ENCODE measurements around the gene PLCD1.
"Not testable (repeated sequence)": the region's sequence is repeated elsewhere in the genome, so short reads cannot be mapped to it uniquely, and the experiment has no call there.

The PLCD1 gene

GRCh38 chr3:38049358-38050126, 20.1 kb upstream of the PLCD1 start:
- DNase-seq (ENCODE audit: low read depth in 1 of 2, low spot score in 1 of 2) = no peak
- TF ChIP-seq JUND (IDR thresholded peaks at IDR 0.05; ENCODE audit: low read depth) = no peak
- in situ Hi-C loops (cut with HindIII; ENCODE audit: low pct_unique_long_range_greater_than_20kb, low sequenced_read_pairs) = no loop called here

GRCh38 chr3:38047896-38048295, 18.5 kb upstream of the PLCD1 start:
- DNase-seq (ENCODE audit: low read depth in 1 of 2, low spot score in 1 of 2) = no peak
- no peak for TF ChIP-seq JUND (IDR thresholded peaks at IDR 0.05; ENCODE audit: low read depth)
- in situ Hi-C loops (cut with HindIII; ENCODE audit: low pct_unique_long_range_greater_than_20kb, low sequenced_read_pairs) = no loop called here

- in situ Hi-C loops (cut with HindIII; ENCODE audit: low pct_unique_long_range_greater_than_20kb, low sequenced_read_pairs) = no loop called here
- no peak for DNase-seq (ENCODE audit: low read depth in 1 of 2, low spot score in 1 of 2)
- TF ChIP-seq JUND (IDR thresholded peaks at IDR 0.05; ENCODE audit: low read depth) = no peak
Observed at GRCh38 chr3:38046821-38047220, 17.4 kb upstream of the PLCD1 start.

GRCh38 chr3:38046027-38046426, 16.6 kb upstream of the PLCD1 start:
- DNase-seq (ENCODE audit: low read depth in 1 of 2, low spot score in 1 of 2) = no peak
- TF ChIP-seq JUND (IDR thresholded peaks at IDR 0.05; ENCODE audit: low read depth) = no peak
- in situ Hi-C loops (cut with HindIII; ENCODE audit: low pct_unique_long_range_greater_than_20kb, low sequenced_read_pairs) = no loop called here

DNA sequence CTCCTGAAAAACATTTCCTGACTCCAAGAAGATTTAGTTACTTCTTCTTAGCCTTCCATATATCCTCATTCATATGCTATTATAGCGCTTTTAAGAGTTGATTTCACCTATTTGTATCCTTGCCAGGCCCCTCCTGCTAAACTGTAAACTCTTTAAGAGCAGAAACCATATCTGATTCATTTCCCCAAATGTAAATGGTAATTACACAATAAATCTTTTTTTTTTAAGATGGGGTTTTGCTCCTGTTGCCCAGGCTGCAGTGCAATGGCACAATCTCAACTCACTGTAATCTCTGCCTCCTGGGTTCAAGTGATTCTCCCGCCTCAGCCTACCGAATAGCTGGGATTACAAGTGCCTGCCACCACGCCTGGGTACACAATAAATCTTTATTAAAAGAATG, 14.0 kb upstream of the PLCD1 start:
- no peak for TF ChIP-seq JUND (IDR thresholded peaks at IDR 0.05; ENCODE audit: low read depth)
- no peak for DNase-seq (ENCODE audit: low read depth in 1 of 2, low spot score in 1 of 2)
- in situ Hi-C loops (cut with HindIII; ENCODE audit: low pct_unique_long_range_greater_than_20kb, low sequenced_read_pairs) = no loop called here

GRCh38 chr3:38040401-38040800, 11.0 kb upstream of the PLCD1 start:
- in situ Hi-C loops (cut with HindIII; ENCODE audit: low pct_unique_long_range_greater_than_20kb, low sequenced_read_pairs) = no loop called here
- no peak for DNase-seq (ENCODE audit: low read depth in 1 of 2, low spot score in 1 of 2)
- TF ChIP-seq JUND (IDR thresholded peaks at IDR 0.05; ENCODE audit: low read depth) = no peak

- in situ Hi-C loops (cut with HindIII; ENCODE audit: low pct_unique_long_range_greater_than_20kb, low sequenced_read_pairs) = no loop called here
- DNase-seq (ENCODE audit: low read depth in 1 of 2, low spot score in 1 of 2) = peak in 1 of 2 experiments; percentile 49
- TF ChIP-seq JUND (IDR thresholded peaks at IDR 0.05; ENCODE audit: low read depth) = no peak
Observed at GRCh38 chr3:38039899-38040261, 10.4 kb upstream of the PLCD1 start.

DNA sequence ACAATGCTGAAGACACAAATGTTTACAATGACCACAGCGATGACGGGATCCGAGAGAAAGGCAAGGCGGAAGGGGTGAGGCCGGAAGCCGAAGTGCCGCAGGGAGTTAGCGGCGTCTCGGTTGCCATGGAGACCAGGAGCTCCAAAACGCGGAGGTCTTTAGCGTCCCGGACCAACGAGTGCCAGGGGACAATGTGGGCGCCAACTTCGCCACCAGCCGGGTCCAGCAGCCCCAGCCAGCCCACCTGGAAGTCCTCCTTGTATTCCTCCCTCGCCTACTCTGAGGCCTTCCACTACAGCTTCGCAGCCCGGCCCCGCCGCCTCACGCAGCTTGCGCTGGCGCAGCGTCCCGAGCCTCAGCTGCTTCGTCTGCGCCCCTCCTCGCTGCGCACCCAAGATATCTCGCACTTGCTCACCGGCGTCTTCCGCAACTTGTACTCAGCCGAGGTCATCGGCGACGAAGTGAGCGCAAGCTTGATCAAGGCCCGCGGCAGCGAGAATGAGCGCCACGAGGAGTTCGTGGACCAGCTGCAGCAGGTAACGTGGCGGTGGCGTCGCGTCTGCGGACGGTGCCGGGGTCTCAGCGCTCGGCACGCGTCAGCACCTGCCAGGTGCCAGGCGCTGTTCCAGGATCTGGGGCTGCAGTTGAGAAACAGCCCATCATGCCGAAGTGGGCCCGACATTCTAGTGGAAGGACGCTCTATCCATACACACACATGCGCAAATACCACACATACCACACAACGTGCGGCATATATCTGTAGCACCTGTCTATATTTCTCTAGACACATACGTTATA, 9.9 kb upstream of the PLCD1 start, which contains the start of gene DLEC1:
DLEC1 (plus strand) TSS at position 108 of the 798 bp plus-strand sequence; CDS start at position 126, 18 bp downstream.
- TF ChIP-seq JUND (IDR thresholded peaks at IDR 0.05; ENCODE audit: low read depth) = no peak
- DNase-seq (ENCODE audit: low read depth in 1 of 2, low spot score in 1 of 2) = no peak
- in situ Hi-C loops (cut with HindIII; ENCODE audit: low pct_unique_long_range_greater_than_20kb, low sequenced_read_pairs) = no loop called here

- no peak for TF ChIP-seq JUND (IDR thresholded peaks at IDR 0.05; ENCODE audit: low read depth)
- in situ Hi-C loops (cut with HindIII; ENCODE audit: low pct_unique_long_range_greater_than_20kb, low sequenced_read_pairs) = no loop called here
- DNase-seq (ENCODE audit: low read depth in 1 of 2, low spot score in 1 of 2) = no peak
Observed at GRCh38 chr3:38038447-38038911, 9.0 kb upstream of the PLCD1 start.

DNA sequence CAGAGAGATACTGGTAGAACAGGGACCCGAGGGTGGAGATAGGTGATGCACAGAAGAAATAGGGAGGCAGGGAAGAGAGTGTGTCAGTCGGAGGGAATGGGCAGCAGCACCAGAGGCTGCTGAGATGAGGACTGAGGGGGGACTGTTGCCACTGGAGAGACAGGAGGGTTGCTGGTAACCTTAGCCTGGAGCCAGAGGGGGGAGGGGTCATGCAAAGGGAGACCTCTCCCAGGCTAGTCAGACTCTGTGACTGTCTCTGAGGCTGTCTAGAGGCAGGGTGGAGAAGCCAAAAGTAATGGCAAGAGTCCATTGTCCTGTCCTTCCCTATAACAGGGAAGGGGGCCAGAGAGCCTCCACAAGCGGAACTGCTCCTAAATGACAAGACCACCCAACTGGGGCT, 7.5 kb upstream of the PLCD1 start:
- DNase-seq (ENCODE audit: low read depth in 1 of 2, low spot score in 1 of 2) = no peak
- TF ChIP-seq JUND (IDR thresholded peaks at IDR 0.05; ENCODE audit: low read depth) = no peak
- in situ Hi-C loops (cut with HindIII; ENCODE audit: low pct_unique_long_range_greater_than_20kb, low sequenced_read_pairs) = no loop called here

GRCh38 chr3:38036286-38036685, 6.8 kb upstream of the PLCD1 start:
- TF ChIP-seq JUND (IDR thresholded peaks at IDR 0.05; ENCODE audit: low read depth) = no peak
- in situ Hi-C loops (cut with HindIII; ENCODE audit: low pct_unique_long_range_greater_than_20kb, low sequenced_read_pairs) = no loop called here
- no peak for DNase-seq (ENCODE audit: low read depth in 1 of 2, low spot score in 1 of 2)

DNA sequence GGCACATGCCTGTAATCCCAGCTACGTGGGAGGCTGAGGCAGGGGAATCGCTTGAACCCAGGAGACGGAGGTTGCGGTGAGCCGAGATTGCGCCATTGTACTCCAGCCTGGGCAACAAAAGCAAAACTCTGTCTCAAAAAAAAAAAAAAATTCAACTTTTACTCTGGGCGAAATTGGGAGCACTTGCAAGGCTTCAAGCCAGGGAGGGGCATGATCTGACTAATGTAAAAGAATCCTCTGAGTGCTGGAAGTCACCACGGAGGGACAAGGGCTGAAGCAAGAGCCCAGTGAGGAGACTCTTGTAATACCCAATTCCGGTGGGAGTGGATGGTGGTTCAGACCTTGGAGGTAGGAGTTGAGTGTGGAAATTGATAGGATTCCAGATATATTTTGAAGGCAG, 4.9 kb upstream of the PLCD1 start:
- DNase-seq (ENCODE audit: low read depth in 1 of 2, low spot score in 1 of 2); in situ Hi-C loops (cut with HindIII; ENCODE audit: low pct_unique_long_range_greater_than_20kb, low sequenced_read_pairs): not testable (repeated sequence)

GRCh38 chr3:38033586-38033985, 4.1 kb upstream of the PLCD1 start:
- in situ Hi-C loops (cut with HindIII; ENCODE audit: low pct_unique_long_range_greater_than_20kb, low sequenced_read_pairs) = not testable (repeated sequence)

More at GRCh38 chr3:38033586-38033985, 4.1 kb upstream of the PLCD1 start:
- DNase-seq (ENCODE audit: low read depth in 1 of 2, low spot score in 1 of 2) = not testable (repeated sequence)
